Activated naive CD4-positive, alpha-beta T cell treated with anti-CD3 and anti-CD28 coated beads, Interleukin-2, amount 50 U/mL, for 16 hours (primary cell): Measurements from ENCODE around the gene SORD.
"Not testable (repeated sequence)": the region's sequence is repeated elsewhere in the genome, so short reads cannot be mapped to it uniquely, and the experiment has no call there.

Experiments
- DNase-seq: peaks from one replicate; pipeline ENCODE4 v3.0.0-alpha.2; 2020

SORD gene

DNA sequence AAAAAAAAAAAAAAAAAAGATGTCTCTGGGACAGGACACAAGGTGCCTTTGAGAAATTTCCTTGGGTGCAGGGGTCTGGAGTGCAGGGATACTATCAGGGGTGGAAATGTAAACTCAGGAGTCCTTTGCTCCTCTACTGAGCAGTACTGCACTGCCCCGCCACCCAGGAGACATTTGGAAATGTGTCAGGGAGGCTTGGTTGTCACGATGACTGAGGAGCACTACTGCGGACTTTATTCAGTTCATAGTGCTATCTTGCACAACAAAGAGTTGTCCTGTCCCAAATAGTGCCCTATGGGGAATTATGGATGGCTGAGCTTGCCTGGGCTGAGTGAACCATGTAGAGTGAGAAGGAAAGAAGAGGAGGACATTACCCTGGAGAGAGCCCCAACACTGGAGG lies 2.6 kb downstream of the SORD start:
- not testable (repeated sequence) for DNase-seq

DNA sequence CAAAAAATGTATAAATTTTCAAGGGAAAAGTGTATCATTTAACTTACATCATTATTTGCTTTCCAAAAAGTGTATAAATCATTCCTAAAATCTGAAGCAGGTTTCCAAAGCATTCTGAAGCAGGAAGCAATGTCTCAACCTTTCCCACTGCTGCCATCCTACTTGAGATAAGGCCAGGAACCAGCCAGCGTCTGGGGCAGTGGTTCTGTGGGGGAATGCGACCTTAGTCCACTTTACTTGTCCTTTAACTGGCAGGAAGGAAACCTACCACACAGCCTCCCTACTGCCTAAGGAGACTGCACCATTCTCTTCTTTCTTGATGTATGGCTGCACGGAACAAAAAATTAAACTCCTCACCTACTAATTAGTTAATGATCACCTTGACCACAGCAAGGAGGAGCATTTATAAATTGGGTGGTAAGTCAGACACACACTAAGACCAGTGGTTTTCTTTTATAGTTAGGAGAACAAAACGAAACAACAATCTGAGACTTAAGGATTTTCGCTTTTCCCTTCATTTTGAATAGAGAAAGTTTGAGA lies 3.7 kb downstream of the SORD start:
- DNase-seq, result no peak

DNA sequence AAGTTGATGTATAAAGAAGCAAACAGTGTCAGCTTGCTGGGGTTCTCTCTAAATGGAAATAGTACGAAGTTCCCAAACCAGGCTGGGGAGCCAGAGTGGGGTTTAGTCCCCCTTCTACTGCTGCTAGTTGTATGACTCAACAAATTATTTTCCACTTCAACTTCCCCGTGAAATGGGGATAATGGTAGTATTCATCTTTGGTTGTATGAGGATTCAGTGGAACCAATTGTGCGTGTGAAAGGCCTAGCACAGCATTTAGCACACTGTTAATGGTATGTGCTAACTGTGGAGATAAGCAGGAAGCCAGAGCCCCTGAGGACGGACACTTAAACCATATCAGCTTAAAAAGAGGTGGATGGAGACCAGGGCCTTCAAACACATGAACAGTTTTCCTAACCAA lies 4.2 kb downstream of the SORD start:
- no peak for DNase-seq

DNA sequence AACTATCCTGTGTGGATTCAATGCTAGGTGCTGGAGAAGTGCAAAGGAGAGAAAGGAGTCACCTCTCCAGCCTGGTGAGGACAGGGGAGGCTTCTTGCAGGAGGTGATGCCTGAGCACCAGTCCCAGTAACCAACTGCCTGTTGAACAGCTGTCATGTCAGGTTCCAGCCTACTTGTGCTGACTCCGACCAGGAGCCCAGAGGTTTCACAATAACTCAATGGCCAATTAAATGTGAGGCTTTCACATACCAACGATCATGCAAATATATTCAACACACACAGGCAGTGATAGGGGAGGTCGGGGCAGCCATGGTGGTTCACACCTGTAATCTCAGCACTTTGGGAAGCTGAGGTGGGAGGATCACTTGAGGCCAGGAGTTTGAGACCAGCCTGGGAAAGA lies 7.7 kb downstream of the SORD start:
- DNase-seq, result no peak

DNA sequence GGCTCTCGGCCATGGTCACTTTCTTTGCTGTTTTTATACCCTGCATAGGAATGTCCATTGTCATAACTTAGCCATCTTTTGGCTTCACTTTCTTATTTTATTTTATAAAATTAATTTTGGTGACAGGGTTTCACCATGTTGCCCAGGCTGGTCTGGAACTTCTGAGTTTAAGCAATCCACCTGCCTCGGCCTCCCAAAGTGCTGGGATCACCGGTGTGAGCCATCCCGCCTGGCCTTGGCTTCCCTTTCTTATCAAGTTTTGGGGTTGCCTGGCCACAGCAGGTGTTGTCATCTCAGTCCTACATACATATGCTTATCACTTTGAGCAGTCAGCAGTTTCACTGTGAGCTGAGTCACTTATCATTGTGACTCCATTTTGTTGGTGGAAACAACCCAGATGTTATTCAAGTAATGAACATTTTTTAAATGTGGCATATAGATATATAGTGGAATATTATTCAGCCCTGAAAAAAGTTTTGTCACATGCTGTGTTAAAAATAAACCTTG lies 8.6 kb downstream of the SORD start:
- DNase-seq, result not testable (repeated sequence)

DNA sequence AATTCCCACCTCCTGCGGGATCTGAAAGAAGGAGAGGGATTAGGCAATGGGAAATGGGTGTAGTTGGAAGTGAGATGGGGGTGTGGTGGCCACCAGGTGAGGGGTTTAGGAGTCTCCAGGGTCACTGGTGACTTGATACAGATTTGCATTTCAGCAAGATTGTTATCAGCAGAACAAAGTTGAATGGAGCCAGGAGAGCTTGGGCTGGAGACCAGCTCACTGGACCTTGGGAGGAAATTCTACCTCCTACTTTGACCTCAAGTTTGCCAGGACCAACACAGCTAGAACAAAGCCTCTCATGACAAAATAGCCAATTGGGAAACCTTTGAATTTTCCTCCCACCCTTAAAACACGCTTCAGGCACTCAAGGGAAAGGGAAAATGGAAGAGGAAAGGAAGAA lies 9.5 kb downstream of the SORD start:
- DNase-seq, result not testable (repeated sequence)

DNA sequence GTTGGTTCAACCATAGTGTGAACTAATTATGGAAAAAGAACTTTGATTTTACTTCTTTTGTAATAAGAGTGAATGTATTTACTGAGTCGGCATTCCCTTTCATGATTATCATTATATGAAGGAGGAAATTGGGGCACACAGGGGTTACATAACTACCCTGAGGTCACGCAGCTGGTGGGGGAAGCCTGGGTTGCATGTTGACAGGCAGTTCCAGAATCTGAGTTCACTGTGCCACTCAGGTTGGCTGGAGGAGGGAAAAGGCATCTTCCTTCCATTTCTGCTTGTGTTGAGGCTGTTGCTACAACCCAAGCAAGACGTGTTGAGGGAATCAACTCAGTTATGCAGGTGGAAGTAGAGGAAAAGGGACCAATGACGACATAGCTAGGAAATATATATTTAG lies 11.1 kb downstream of the SORD start:
- DNase-seq, result not testable (repeated sequence)

DNA sequence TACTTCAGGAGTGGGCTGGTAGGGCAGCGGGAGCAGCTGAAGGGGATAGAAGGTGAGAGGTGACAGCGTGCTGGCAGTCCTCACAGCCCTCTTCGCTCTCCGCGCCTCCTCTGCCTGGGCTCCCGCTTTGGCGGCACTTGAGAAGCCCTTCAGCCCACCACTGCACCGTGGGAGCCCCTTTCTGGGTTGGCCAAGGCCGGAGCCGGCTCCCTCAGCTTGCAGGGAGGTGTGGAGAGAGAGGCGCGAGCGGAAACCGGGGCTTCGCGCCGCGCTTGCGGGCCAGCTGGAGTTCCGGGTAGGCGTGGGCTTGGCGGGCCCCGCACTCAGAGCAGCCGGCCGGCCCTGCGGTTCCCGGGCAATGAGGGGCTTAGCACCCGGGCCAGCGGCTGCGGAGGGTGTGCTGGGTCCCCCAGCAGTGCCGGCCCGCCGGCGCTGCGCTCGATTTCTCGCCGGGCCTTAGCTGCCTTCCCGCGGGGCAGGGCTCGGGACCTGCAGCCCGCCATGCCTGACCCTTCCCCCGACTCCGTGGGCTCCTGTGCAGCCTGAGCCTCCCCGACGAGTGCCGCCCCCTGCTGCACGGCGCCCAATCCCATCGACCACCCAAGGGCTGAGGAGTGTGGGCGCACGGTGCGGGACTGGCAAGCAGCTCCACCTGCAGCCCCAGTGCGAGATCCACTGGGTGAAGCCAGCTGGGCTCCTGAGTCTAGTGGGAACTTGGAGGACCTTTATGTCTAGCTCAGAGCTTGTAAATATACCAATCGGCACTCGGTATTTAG lies 11.8 kb downstream of the SORD start:
- not testable (repeated sequence) for DNase-seq

DNA sequence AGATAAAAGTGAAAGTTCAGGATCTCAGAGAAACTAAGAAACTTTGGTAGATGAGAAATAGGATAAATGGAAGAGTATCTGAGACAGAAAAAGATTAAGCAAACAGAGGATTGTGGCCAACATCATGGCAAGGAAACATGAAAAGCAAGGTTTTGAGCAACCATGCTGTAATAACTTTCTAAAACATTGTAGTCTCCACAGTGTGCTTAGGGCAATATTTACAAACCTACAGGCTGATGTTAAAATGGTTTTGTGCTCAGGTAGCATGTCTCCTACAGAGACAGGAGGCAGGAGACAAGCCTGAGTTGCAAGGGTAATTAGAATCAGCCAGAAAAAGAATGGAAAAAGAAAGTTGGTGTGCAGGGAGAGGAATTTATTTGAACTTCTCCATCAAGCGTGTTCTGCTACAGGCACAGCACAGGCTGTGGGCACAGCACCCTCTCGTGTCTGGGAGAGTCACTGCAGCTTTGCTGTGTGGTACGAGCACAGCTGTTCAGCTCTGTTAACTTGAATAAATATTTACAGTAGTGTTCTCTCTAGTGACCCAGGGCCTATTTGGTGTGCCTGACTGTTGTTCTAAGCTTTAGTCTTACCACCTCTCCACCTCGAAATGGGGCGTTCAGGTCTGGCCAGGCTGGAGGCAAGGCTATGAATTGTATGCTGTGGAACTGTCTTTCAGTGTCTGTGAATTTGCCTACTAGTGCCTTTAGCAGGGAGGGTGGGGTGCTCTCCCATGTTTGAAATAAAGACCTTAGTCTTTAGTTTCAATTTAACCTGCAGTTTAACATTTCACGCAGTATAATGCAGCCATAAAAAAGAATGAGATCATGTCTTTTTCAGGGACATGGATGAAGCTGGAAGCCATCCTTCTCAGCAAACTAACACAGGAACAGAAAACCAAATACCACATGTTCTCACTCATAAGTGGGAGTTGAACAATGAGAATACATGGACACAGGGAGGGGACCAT lies 14.1 kb downstream of the SORD start:
- DNase-seq, result peak; percentile 73

DNA sequence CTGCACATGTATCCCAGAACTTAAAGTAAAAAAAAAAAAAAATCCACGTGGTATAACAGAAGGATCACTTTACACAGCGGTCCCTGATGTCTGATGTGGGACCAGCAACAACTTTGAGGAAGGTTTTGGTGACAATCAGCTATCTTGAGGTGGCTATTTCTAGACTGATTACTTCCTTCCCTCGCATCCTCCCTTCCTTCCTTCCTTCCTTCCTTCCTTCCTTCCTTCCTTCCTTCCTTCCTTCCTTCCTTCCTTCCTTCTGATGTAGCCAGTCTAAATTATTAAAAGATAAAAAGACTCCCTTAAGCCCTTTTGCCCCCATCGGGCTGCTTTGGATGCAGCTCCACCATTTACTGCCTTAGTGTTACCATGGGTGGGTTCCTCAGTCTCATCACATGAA lies 14.9 kb downstream of the SORD start:
- DNase-seq, result no peak

DNA sequence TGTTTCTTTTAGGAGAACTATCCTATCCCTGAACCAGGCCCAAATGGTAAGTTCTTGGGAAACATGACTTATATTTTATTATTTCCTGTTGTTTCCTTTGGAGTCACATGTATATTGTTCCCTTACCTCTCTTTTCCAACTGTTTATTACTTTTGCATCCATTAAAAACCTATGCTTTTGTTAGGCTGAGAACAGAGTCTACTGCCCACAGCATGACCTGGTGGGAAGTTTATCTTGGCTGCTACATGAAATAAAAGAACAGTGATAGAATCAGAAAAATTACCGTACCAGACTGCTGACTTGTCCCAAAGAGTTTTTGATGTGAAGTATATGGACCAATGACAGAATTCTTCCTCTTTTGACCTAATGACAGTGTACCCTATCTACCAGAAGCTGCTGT lies 17.4 kb downstream of the SORD start:
- not testable (repeated sequence) for DNase-seq

DNA sequence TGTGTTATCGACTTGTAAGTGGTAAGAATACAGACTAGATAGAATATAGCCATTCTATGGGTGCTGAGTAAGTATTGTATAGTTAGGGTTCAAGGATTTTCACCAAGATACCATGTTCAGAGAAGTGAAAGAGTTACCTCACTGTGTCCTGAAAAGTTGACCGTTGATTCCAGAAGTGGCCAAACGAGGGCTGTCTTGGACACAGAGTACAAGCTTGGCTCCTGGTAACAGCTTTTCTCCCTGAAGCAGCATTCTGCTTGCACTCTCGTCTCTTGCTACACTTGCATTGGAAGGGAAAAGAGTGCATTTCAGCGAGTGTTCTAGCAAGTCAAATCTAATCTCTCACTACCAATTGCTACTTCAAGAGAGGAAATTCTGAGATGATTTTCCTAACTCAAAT lies 18.5 kb downstream of the SORD start:
- DNase-seq, result not testable (repeated sequence)

DNA sequence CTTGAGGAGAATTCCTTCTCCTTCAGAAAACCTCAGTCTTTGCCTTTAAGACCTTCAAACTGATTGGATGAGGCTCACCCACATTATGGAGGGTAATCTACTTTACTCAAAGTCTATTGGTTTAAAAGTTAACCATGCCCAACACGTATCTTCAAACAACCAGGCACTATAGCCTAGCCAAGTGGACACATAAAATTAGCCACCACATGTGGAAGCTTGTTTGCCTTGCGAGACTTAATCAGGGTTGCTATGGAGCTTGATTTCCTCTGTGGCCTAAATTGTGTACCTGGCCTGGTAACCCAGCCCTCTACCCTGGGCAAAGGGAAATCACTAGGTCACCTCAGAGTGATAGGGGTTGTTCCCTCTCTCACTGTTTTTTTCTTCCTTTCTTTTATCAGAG lies 19.9 kb downstream of the SORD start:
- not testable (repeated sequence) for DNase-seq

DNA sequence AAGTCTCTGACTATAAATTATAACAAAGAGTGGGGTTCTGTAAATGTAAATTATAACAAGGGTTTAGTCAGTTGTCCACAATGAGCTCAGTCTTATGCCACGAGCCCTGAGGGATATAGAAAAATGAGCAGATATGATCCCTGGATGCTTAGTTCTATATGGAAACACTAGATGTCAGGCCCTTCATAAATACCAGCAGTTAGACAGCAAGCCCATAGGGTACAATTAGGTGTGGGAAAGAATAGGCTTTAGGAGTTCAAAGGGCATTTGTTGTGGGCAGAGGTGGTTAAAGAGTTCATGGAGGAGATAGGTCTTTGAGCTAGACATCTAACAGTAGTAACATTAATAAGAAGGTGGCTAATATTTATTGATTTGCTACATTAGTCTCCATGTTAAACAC lies 21.3 kb downstream of the SORD start:
- DNase-seq, result not testable (repeated sequence)

DNA sequence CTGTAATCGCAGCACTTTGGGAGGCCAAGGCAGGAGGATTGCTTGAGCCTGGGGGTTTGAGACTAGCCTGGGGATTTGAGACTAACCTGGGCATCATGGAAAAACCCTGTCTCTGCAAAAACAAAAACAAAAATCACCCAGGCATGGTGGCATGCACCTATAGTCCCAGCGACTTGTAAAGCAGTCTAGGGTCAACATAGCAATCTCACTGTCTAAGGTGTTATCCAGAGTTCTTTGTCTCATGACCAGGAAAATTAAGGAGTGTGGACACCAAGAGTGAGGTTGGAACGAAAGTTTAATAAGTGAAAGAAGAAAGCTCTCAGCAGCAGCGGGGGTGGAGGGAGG lies 25.4 kb downstream of the SORD start:
- DNase-seq, result not testable (repeated sequence)

DNA sequence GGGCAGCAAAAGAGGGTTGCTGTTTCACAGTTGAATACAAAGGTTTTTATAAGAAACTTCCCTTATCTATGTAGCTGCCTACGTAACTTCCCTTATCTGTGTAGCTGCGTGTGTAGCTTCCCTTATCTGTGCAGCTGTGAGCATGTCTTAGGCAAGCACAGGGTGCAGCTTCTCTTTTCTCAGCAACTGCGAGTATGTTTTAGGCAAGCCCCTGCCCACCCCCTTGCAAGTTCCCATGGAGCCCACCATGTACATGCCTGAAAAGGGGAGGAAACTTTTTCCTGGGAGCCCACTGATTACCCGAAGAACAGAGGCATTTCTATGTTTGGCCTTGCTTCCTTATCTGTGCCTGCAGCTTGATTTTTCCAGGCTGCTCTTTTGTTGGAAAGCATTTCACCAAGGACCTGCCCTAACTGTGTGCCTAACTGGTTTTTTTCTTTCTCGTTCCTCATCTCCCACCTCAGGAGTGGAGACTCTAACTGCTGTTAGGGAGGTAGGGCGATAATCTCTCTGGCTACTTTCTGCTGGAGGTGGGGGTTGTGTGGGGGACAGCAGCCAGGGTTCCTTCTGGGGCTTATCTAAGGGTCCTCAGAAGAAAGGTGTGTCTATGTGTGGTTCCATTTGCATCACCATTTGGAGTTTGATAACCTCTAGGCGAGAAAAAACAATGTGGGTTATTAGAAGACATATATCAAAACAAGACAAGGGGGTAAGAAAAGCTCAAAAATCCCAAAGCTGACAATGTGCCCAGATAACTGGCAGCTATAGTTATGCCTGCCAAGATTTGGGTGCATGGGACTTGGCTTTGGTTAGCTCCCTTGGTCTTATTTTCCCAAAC lies 26.0 kb downstream of the SORD start:
- no peak for DNase-seq

DNA sequence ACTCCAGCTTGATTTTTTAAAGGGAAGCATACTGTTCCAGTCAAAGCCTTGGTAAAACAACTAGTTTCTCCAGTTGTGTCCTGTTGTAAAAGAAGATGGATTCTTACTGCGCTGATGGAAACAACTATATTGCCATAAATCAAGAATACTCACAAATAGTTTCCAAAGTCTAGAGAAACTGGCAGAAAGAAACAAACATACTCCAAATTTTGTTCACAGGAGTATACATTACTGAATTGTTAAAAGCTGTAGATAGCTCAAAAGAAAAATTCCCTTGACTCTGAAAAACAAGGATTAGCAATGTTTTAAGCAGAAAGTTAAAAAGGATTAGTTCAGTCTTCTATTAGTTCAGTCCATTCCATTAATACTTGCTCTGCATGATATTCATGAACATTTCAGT lies 27.6 kb downstream of the SORD start:
- no peak for DNase-seq

DNA sequence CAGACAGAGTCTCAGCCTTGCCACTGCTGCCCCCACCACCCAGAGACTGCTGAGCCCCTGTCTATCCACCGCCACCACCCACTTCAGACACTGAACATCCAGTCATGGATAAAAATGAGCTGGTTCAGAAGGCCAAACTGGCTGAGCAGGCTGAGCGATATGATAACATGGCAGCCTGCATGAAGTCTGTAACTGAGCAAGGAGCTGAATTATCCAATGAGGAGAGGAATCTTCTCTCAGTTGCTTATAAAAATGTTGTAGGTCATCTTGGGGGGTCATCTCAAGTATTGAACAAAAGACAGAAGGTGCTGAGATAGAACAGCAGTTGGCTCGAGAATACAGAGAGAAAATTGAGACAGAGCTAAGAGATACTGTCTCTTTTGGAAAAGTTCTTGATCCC lies 29.7 kb downstream of the SORD start:
- not testable (repeated sequence) for DNase-seq

DNA sequence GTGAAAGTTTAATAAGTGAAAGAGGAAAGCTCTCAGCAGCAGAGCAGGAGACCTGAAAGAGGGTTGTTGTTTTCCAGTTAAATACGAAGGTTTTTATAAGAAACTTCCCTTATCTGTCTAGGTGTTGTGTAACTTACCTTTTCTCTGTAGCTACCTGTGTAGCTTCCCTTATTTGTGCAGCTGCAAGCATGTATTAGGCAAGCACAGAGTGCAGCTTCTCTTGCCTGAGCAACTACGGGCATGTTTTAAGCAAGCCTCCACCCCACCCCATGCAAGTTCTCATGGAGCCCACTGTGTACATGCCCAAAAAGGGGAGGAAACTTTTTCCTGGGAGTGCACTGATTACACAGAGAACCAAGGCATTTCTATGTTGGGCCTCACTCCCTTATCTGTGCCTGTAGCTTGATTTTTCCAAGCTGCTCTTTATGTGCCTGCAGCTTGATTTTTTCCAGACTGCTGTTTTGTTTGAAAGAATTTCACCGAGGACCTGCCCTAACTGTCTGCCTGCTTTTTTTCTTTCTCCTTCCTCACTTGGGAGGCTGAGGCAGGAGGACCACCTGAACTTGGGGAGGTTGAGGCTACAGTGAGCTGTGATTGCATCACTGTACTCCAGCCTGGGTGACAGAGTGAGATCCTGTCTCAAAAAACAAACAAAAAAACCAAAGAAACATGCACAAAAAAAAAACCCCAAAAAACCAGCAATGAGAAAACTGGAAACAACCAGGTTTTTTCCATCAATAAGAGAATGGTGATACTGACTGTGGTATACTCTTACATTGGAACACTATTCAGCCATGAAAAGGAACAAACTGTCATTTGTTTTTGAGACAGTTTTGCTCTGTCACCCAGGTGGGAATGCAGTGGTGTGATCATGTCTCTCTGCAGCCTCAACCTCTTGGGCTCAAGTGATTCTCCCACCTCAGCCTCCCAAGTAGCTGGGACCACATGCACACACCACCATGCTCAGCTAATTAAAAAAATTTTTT lies 36.0 kb downstream of the SORD start:
- not testable (repeated sequence) for DNase-seq

DNA sequence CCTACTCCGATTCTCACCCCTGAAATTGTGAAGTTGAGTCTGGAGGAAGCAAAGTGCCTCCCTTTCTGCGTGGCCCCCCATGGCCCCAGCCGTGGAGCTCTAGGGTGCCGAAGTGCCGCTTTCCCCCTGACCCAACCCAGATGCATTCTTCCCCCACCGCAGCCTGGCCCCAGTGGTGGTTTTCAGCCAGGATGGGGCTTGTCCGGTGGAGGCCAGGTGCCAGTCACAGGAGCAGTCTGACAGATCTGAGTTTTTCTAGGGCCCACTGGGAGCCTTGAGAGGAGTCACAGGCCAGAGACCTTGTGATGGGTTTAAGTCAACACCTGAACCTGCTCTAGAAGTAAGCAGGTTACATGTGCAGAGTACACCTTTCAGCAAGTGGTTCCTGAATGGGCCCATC lies 39.3 kb downstream of the SORD start:
- DNase-seq, result not testable (repeated sequence)

DNA sequence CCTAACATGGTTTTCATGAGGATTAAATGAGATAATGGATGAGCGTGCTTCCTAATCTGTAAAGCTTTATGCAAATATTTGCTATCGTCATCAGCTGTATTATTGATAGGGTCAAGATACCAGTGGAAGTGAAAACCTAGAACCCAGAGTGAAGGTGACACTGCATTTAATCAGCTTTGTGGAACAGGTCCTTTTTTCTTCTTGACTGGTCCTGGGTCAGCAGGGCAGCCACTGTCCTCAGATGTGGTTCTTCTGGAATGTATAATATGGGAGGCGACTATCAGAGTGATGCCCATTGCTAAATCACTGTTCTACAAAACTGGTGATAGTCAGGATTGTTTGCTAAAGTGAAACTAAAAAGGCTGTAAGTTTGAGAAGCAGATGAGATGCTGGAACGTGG lies 41.4 kb downstream of the SORD start:
- no peak for DNase-seq
